Islet precursor cell (in vitro differentiated cells): ENCODE results near the gene USP44.
"Not testable (repeated sequence)": the region's sequence is repeated elsewhere in the genome, so short reads cannot be mapped to it uniquely, and the experiment has no call there.

Experiments used
- DNase-seq: peaks from one replicate; pipeline ENCODE4 v3.0.0-alpha.2; 2018

Gene USP44

DNA sequence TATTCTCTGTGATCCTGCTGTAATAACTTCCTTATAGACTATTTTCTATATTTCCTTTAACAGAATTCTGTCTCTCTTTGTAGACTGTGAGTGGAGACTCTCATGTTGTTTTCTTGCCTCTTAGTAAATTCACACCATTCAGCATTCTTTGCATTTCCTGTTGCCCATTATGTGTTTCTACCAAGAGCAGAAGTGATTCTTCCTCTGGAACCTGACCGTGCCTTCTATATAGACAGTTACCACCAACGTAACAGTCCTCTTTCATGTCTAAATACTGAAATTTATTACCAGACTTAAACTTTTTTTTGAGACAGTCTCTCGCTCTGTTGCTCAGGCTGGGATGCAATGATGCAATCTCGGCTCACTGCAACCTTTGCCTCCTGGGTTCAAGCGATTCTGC lies 46.2 kb downstream of the USP44 start:
- no peak for DNase-seq

DNA sequence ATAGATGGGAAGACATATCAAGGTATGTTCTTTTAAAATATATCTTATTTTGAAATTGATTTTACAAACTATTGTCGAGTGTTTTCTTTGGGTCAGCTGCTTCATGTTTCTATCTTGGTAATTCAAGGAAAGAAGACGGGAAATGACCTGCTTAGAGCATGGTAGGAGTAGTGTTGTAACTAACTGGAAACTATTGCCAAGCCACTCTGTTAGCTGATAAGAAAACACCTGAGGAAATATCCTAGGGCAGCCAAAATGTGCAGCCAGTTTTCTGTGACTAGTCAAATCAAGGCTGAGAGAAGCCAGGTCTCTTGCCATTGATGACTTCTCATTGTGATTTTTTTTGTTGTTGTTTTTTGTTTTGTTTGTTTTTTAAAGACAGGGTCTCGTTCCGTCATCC lies 47.1 kb downstream of the USP44 start:
- DNase-seq, result no peak

DNA sequence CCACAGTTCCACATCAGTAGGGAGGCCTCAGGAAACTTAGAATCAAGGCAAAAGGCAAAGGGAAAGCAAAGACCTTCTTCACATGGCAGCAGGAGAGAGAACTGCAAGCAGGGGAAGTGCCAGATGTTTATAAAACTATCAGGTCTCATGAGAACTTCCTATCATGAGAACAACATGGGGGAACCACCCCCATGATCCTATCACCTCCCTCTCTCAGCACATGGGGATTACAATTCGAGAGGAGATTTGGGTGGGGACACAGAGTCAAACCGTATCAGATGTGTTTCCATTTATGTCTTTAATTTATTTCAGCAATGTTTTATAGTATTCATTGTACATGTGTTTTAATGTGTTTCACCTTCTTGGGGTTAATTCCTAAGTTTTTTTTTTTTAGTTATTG lies 51.5 kb downstream of the USP44 start:
- DNase-seq, result no peak

DNA sequence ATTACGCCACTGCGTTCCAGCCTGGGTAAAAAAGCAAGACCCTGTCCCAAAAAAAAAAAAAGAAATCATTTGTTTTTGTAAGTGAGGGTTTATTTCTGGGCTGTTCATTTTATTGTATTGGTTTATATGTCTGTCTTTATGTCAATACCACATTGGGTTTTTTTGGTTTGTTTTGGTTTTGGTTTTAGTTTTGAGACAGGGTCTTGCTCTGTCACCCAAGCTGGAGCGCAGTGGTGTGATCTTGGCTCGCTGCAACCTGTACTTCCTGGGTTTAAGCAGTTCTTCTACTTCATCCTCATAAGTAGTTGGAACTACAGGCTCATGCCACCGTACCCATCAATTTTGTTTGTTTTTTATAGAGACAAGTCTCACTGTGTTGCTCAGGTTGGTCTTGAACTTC lies 52.3 kb downstream of the USP44 start:
- no peak for DNase-seq

DNA sequence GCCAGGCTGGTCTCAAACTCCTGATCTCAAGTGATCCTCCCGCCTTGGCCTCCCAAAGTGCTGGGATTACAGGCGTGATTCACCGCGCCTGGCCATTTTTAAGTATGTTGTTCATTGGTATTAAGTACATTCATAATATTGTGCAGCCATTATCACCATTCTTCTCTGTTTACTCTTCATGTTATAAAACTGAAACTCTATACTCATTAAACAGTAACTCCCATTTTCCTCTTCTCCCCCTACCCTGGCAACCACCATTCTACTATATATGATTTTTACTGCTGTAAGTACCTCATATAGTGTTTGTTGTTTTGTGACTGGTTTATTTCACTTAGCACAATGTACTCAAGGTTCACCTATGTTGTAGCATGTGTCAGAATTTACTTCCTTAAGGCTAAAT lies 54.2 kb downstream of the USP44 start:
- DNase-seq, result no peak

GRCh38 chr12:95495433-95495832 lies 55.8 kb downstream of the USP44 start:
- no peak for DNase-seq

- no peak for DNase-seq
Observed at GRCh38 chr12:95494888-95495287, 56.4 kb downstream of the USP44 start.

DNA sequence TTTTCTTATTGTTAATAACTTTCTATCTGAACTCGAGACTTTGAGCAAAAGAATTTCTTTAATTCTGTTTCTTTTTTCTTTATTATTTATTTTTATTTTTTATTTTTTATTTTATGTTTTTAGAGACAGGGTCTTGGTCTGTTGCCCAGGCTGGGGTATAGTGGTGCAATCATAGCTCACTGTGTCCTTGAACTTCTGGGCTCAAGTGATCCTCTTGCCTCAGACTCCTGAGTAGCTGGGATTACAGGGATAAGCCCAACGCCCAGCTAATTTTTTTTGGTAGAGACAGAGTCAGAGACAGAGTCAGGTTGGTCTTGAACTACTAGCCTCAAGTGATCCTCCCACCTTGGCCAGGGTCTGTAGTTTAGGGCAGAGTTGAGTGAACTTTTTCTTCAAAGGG lies 58.8 kb downstream of the USP44 start:
- no peak for DNase-seq

DNA sequence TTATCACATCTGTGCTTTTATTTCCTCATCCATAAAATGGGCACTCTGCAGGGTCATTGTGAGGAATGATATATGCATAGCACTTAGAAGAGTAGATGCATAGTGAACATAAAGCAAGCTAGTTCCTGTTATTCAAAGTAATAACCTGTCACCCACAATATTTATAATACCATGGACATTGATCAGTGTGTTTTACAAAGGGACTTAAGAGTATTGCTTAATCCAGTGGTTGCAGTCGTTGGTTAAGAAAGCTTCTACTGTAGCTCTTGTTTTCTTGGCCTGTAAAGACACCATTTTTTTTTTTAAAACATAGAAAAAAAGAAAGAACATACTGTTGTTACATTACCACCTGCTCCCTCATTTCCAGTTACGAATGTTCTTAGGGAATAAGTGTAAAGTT lies 64.3 kb downstream of the USP44 start:
- no peak for DNase-seq

DNA sequence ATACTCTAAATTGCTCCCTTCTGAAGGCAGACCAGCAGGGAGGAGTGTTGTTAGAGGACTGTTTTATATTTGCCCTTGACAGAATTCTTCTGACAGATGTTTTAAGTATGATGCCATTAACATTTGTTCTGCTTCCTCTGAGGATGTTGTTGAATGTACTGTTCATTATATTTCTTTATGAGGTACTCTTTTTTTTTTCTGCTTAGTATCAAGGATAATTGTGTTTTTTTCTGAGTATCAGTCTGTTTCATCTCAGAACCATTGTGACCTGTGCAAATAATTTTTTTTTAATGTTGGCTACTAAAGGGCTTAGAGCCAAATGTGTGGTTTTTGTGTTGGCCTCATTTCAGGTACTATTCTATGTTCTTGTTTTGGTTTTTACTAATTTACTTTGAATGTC lies 66.8 kb downstream of the USP44 start:
- no peak for DNase-seq

DNA sequence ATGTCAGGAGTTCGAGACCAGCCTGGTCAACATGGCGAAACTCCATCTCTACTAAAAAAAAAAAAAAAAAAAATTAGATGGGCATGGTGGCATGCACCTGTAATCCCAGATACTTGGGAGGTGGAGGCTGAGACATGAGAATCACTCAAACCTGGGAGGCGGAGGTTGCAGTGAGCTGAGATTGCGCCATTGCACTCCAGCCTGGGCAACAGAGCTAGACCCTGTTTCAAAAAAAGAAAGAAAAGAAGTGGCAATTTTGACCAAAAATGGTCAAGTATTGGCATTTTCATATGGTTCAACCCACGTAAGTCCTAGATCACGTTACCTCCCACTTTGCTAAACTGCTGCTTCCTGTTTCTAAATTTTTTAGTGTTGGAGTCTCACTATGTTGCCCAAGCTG lies 68.7 kb downstream of the USP44 start:
- not testable (repeated sequence) for DNase-seq

DNA sequence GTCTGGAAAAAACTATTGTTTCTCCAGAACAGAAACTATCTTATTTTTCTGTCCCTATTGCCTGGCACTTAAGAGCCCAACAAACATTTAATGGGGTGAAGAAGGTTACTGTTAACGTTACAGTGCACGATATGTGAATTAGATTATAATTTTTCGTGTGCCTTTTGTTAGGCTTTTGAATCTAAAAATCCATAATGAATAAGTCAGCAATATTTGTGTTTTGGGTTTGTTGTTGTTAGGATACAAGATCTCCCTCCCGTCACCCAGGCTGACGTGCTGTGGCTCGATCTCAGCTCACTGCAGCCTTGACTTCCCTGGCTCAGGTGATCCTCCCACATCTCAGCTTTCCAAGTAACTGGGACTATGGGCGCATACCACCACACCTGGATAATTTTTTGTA lies 69.4 kb downstream of the USP44 start:
- no peak for DNase-seq

GRCh38 chr12:95481072-95481471 lies 70.2 kb downstream of the USP44 start:
- no peak for DNase-seq

DNA sequence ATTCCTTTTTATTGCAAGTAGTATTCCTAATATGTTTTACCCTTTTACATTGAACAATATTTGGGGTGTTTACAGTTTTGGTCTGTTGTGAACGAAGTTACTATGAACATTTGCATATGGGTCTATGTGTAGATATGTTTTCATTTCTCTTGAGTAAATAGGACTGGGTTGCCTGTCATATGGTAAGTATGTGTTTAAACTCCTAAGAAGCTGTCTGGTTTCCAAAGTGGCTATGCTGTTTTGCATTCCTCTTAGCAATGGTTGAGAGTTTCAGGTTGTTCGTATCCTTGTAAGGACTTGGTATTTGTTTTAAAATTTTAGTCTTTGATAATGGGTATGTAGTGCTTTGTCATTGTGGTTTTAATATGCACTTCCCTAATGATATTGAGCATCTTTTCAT lies 71.0 kb downstream of the USP44 start:
- DNase-seq, result no peak

DNA sequence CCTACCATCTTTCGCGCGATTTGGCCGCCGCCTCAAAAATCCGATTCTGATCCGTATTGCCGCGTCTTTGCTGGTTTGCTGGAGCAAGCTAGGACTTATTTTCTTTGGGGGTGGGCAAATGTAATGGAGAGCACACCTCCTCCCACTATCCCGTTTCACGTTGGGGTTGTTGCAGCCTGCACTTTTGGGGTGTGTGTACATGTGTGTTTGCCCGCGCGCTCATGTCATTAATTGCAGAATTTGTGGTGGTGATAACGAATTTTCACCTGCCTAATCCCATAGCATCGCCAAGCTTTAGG lies 76.7 kb downstream of the USP44 start:
- DNase-seq, result peak; percentile 56

DNA sequence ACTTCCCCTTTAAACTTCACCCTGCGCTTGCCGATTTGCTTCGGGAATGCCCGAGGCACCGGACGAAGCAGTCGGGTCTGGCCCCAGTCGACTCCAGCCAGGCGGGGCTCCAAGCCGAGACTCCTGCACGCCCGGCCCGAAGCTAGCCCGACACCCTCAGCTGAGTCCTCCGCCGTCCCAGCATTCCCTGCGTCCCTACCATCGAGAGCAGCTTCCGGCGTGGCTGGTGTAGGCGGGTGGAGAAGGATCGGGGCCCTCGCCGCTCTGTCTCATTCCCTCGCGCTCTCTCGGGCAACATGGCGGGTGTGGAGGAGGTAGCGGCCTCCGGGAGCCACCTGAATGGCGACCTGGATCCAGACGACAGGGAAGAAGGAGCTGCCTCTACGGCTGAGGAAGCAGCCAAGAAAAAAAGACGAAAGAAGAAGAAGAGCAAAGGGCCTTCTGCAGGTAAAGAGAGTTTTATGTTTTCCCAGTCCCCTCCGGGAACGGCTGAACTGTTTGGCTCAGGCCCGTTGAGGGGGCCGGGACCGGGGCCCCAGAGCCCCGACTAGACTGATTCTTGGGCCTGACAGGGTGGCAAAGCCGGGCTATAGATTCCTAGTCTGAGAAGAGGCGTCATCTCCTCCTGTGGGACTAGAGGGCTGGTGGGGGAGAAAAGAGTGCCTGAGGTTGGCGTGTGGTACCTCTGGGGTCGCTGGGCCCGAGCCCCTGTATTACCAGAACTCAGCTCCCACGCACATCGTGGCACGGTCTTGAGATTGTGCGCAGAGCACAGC lies 77.2 kb downstream of the USP44 start, which contains the start of gene METAP2:
TSS of gene METAP2 (plus strand) at position 269 of the 776 bp plus-strand sequence. CDS start at position 297, 28 bp downstream.
- DNase-seq, result peak; percentile 100

GRCh38 chr12:95473231-95473883 lies 77.9 kb downstream of the USP44 start:
- peak; percentile 64 for DNase-seq

DNA sequence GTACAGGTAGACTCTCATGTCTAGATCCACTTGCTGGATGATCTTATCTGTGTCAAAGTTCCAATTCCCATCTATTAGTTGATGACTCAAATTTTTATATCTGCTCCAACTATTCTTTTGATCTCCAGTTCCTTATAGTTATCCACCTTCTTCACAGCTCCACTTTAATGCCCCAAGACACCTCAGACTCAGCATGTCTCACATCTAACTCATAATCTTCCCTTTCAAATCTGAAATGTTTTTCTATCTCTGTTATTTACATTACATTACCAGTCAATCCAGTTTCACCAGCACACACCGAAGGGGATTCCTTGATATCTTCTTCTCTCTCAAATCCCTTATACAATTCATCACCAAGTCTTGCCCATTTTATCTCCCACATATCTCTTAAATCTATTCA lies 81.0 kb downstream of the USP44 start:
- no peak for DNase-seq
